ENCODE data around the gene ASIC3. TPM values are rescaled to one million over a fixed set of nuclear protein-coding genes. Genes with fewer than 3 reads are reported as not detected.
"Not testable (repeated sequence)": the region's sequence is repeated elsewhere in the genome, so short reads cannot be mapped to it uniquely, and the experiment has no call there.

Gene ASIC3
- total RNA-seq, 2 donors from 2014 or later, result 2.8 to 4.7 TPM

DNA sequence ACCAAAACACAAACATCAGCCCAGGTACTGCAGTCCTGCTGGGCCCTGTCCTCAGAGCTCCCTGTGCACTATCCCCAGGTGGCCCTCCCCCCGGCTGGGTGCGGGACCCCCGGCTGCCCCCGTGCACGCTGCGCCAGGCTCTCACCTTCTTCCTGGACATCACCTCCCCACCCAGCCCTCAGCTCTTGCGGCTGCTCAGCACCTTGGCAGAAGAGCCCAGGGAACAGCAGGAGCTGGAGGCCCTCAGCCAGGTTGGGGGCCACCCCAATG, 38.4 kb upstream of the ASIC3 start:
- Mint-ChIP-seq H3K4me1 (ENCODE audit: low read depth in 2 of 2) (peaks cover 35 to 43% of the 10 kb centered on the region in 2 donors), H3K36me3 (no peaks in the 10 kb centered on the region), H3K9me3 (no peaks in the 10 kb centered on the region), H3K27ac (no peak overlapping the region), H3K27me3 (no peaks in the 10 kb centered on the region), H3K4me3 (peak overlapping the region; percentile 49)
- ATAC-seq (no peak), DNase-seq (ENCODE audit: low spot score) (no peak)

- Mint-ChIP-seq H3K27ac (peak overlapping the region; percentile 57 to 79), H3K4me3 (peak overlapping the region; percentile 49), H3K9me3 (no peaks in the 10 kb centered on the region), H3K4me1 (ENCODE audit: low read depth in 2 of 2) (peaks cover 41 to 48% of the 10 kb centered on the region in 2 donors), H3K36me3 (no peaks in the 10 kb centered on the region), H3K27me3 (no peaks in the 10 kb centered on the region)
- ATAC-seq (peak; percentile 18 to 52), DNase-seq (ENCODE audit: low spot score) (no peak)
These were observed 37.8 kb upstream of the ASIC3 start for GRCh38 chr7:151010307-151011096.

DNA sequence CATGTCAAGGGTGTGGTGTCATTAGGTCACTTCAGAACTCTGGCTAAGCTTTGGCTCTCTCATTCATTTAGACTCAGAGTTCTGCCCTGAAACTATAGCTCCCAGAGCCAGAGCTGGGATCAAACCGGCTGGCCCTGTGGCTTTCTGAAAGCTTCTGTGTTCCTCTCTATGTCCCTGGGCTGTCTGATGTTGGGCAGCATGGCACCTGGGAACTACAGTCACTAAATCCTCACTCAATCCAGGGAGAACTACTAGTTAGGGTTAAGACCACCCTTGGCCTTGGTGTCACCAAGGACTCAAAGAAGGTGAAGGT, 37.3 kb upstream of the ASIC3 start:
- ATAC-seq (no peak), DNase-seq (ENCODE audit: low spot score) (no peak)
- H3K27me3 Mint-ChIP-seq, result no peaks in the 10 kb centered on the region
- H3K4me1 Mint-ChIP-seq (ENCODE audit: low read depth in 2 of 2), result peaks cover 42 to 50% of the 10 kb centered on the region in 2 donors
- no peaks in the 10 kb centered on the region for H3K36me3 Mint-ChIP-seq
- H3K4me3 Mint-ChIP-seq, result peak overlapping the region; percentile 49
- H3K9me3 Mint-ChIP-seq, result no peaks in the 10 kb centered on the region
- H3K27ac Mint-ChIP-seq, result peak overlapping the region; percentile 57 to 79

DNA sequence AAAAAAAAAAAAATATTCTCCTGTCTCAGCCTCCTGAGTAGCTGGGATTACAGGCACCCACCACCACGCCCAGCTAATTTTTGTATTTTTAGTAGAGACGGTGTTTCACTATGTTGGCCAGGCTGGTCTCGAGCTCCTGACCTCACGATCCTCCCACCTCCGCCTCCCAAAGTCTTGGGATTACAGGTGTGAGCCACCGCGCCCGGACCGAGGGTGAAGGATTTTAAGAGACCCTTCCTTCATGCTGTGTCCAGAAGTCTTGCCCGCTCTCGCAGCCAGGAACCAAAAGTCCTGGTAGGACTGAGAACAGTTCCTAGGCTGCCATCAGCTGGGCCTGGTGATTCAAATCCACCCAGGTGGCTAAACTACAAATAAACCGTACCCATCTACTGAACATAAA, 36.7 kb upstream of the ASIC3 start:
- H3K36me3 Mint-ChIP-seq; H3K4me3 Mint-ChIP-seq; H3K9me3 Mint-ChIP-seq; H3K27me3 Mint-ChIP-seq; ATAC-seq; DNase-seq (ENCODE audit: low spot score): not testable (repeated sequence)
- Mint-ChIP-seq H3K27ac (peak overlapping the region in 1 of 2 donors; percentile 79), H3K4me1 (ENCODE audit: low read depth in 2 of 2) (peaks cover 42 to 50% of the 10 kb centered on the region in 2 donors)

- DNase-seq (ENCODE audit: low spot score) (no peak), ATAC-seq (no peak)
- no peaks in the 10 kb centered on the region for H3K9me3 Mint-ChIP-seq
- H3K4me3 Mint-ChIP-seq, result peak overlapping the region; percentile 55
- peaks cover 0 to 2% of the 10 kb centered on the region in 2 donors for H3K27me3 Mint-ChIP-seq
- H3K4me1 Mint-ChIP-seq (ENCODE audit: low read depth in 2 of 2), result peaks cover 42 to 50% of the 10 kb centered on the region in 2 donors
- peak overlapping the region in 1 of 2 donors; percentile 79 for H3K27ac Mint-ChIP-seq
- H3K36me3 Mint-ChIP-seq, result no peaks in the 10 kb centered on the region
These were observed 36.2 kb upstream of the ASIC3 start for GRCh38 chr7:151012031-151012692.

- DNase-seq (ENCODE audit: low spot score) (no peak), ATAC-seq (no peak)
- Mint-ChIP-seq H3K36me3 (no peaks in the 10 kb centered on the region), H3K4me1 (ENCODE audit: low read depth in 2 of 2) (peaks cover 39 to 48% of the 10 kb centered on the region in 2 donors), H3K4me3 (peak overlapping the region; percentile 55), H3K27ac (no peak overlapping the region), H3K9me3 (no peaks in the 10 kb centered on the region), H3K27me3 (peaks cover 3 to 5% of the 10 kb centered on the region in 2 donors)
These were observed 35.4 kb upstream of the ASIC3 start for GRCh38 chr7:151012911-151013347.

- DNase-seq (ENCODE audit: low spot score), result no peak
- no peak for ATAC-seq
- H3K4me1 Mint-ChIP-seq (ENCODE audit: low read depth in 2 of 2), result peaks cover 39 to 48% of the 10 kb centered on the region in 2 donors
- H3K27ac Mint-ChIP-seq, result no peak overlapping the region
- peaks cover 7 to 8% of the 10 kb centered on the region in 2 donors for H3K27me3 Mint-ChIP-seq
- H3K4me3 Mint-ChIP-seq, result no peak overlapping the region
- no peaks in the 10 kb centered on the region for H3K9me3 Mint-ChIP-seq
- H3K36me3 Mint-ChIP-seq, result no peaks in the 10 kb centered on the region
These were observed 35.0 kb upstream of the ASIC3 start for GRCh38 chr7:151013356-151013732.

DNA sequence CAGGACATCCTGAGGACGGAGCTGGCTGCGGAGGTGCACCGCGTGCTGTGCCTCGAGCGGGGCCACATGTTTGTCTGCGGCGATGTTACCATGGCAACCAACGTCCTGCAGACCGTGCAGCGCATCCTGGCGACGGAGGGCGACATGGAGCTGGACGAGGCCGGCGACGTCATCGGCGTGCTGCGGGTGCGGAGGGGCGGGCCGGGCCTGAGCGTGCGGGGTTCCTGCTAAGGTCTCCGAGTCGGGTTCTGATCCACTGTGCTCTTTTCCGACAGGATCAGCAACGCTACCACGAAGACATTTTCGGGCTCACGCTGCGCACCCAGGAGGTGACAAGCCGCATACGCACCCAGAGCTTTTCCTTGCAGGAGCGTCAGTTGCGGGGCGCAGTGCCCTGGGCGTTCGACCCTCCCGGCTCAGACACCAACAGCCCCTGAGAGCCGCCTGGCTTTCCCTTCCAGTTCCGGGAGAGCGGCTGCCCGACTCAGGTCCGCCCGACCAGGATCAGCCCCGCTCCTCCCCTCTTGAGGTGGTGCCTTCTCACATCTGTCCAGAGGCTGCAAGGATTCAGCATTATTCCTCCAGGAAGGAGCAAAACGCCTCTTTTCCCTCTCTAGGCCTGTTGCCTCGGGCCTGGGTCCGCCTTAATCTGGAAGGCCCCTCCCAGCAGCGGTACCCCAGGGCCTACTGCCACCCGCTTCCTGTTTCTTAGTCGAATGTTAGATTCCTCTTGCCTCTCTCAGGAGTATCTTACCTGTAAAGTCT, 34.4 kb upstream of the ASIC3 start:
- peak; percentile 90 for DNase-seq (ENCODE audit: low spot score)
- peak; percentile 71 to 80 for ATAC-seq
- Mint-ChIP-seq H3K36me3 (no peaks in the 10 kb centered on the region), H3K9me3 (no peaks in the 10 kb centered on the region), H3K4me1 (ENCODE audit: low read depth in 2 of 2) (peaks cover 39 to 47% of the 10 kb centered on the region in 2 donors), H3K4me3 (peak overlapping the region; percentile 90), H3K27me3 (peaks cover 9% of the 10 kb centered on the region in 2 donors), H3K27ac (peak overlapping the region; percentile 78 to 89)

GRCh38 chr7:151014950-151015349, 33.4 kb upstream of the ASIC3 start:
- ATAC-seq (no peak), DNase-seq (ENCODE audit: low spot score) (no peak)
- no peaks in the 10 kb centered on the region for H3K9me3 Mint-ChIP-seq
- H3K36me3 Mint-ChIP-seq, result no peaks in the 10 kb centered on the region
- H3K4me3 Mint-ChIP-seq, result peak overlapping the region; percentile 21
- peak overlapping the region; percentile 78 to 89 for H3K27ac Mint-ChIP-seq
- H3K27me3 Mint-ChIP-seq, result peaks cover 15 to 18% of the 10 kb centered on the region in 2 donors
- peaks cover 44 to 51% of the 10 kb centered on the region in 2 donors for H3K4me1 Mint-ChIP-seq (ENCODE audit: low read depth in 2 of 2)

- H3K4me3 Mint-ChIP-seq, result no peak overlapping the region
- DNase-seq (ENCODE audit: low spot score) (no peak), ATAC-seq (no peak)
- H3K27ac Mint-ChIP-seq, result no peak overlapping the region
- H3K36me3 Mint-ChIP-seq, result no peaks in the 10 kb centered on the region
- H3K9me3 Mint-ChIP-seq, result no peaks in the 10 kb centered on the region
- H3K4me1 Mint-ChIP-seq (ENCODE audit: low read depth in 2 of 2), result peaks cover 41% of the 10 kb centered on the region in 2 donors
- peaks cover 23 to 28% of the 10 kb centered on the region in 2 donors for H3K27me3 Mint-ChIP-seq
These were observed 32.4 kb upstream of the ASIC3 start for GRCh38 chr7:151015967-151016366.

DNA sequence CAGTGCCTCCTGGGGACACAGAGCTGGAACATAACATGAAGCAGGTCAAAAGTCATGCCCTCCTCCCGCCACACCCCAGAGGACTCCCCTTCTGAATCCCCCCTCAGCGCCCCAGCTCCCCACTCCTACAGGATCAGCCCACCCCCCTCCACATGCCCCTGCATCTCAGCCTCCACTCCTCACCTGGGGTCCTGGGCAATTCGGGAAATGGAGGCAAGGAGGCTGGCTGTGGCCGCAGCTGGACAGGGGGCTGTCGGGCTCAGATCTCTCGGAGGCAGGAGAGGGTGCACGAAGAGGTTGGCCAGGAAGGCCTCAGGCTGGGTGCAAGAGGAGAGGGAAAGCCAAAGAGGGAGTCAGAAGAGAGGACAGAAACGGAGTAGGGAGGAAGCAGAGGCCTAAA, 31.8 kb upstream of the ASIC3 start:
- H3K27ac Mint-ChIP-seq, result no peak overlapping the region
- DNase-seq (ENCODE audit: low spot score) (no peak), ATAC-seq (no peak)
- no peaks in the 10 kb centered on the region for H3K36me3 Mint-ChIP-seq
- peaks cover 38 to 39% of the 10 kb centered on the region in 2 donors for H3K4me1 Mint-ChIP-seq (ENCODE audit: low read depth in 2 of 2)
- H3K27me3 Mint-ChIP-seq, result peaks cover 26 to 33% of the 10 kb centered on the region in 2 donors
- no peak overlapping the region for H3K4me3 Mint-ChIP-seq
- H3K9me3 Mint-ChIP-seq, result no peaks in the 10 kb centered on the region

DNA sequence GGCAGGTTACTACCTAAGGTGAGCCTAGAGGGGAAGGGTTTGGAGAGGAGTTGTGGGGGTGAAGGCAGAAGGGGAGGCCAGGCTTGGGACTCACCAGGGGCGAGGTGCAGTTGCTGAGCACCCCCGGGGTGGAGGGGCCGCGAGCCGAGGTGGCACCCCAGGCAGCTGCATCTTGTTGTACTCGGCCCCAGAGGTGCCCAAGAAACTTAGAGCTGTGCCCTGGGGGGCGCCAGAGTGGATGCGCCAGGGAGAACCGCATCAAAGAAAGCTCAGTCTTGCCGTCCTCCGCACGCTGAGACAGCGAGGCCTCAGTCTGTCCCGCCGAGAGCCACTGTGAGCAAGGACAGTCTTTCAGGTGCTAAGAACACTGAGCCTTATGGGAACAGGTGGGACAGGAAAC, 31.4 kb upstream of the ASIC3 start:
- DNase-seq (ENCODE audit: low spot score) (no peak), ATAC-seq (no peak)
- H3K27ac Mint-ChIP-seq, result peak overlapping the region in 1 of 2 donors; percentile 33
- no peak overlapping the region for H3K4me3 Mint-ChIP-seq
- H3K36me3 Mint-ChIP-seq, result no peaks in the 10 kb centered on the region
- H3K27me3 Mint-ChIP-seq, result peaks cover 26 to 36% of the 10 kb centered on the region in 2 donors
- no peaks in the 10 kb centered on the region for H3K9me3 Mint-ChIP-seq
- peaks cover 36 to 38% of the 10 kb centered on the region in 2 donors for H3K4me1 Mint-ChIP-seq (ENCODE audit: low read depth in 2 of 2)

GRCh38 chr7:151017370-151017952, 30.9 kb upstream of the ASIC3 start:
- peaks cover 32 to 36% of the 10 kb centered on the region in 2 donors for H3K4me1 Mint-ChIP-seq (ENCODE audit: low read depth in 2 of 2)
- peak overlapping the region; percentile 81 for H3K4me3 Mint-ChIP-seq
- no peaks in the 10 kb centered on the region for H3K36me3 Mint-ChIP-seq
- ATAC-seq, result no peak
- peaks cover 26 to 36% of the 10 kb centered on the region in 2 donors for H3K27me3 Mint-ChIP-seq
- no peaks in the 10 kb centered on the region for H3K9me3 Mint-ChIP-seq
- H3K27ac Mint-ChIP-seq, result peak overlapping the region in 1 of 2 donors; percentile 33
- no peak for DNase-seq (ENCODE audit: low spot score)
